GM12892 (cell line): ENCODE measurements around the gene DTNB.

ENCODE experiments used
- DNase-seq: peaks from one replicate; pipeline ENCODE4 v3.0.0; 2011; ENCODE audit not compliant: insufficient read length
- FAIRE-seq: peaks from 2 replicates; lab custom pipeline; 2011; peaks lifted over from hg19 to GRCh38; lab: Jason Lieb, UNC
- POLR2A ChIP-seq: IDR thresholded peaks from 2 replicates; pipeline ENCODE4 v1.6.1; 2011; ENCODE audit warnings: low read depth, low read length, control low read depth
- POLR2AphosphoS5 ChIP-seq: IDR thresholded peaks from 2 replicates; pipeline ENCODE4 v1.6.1; 2011; ENCODE audit warnings: low read depth, low read length, control low read depth
- TAF1 ChIP-seq: IDR thresholded peaks from 2 replicates; pipeline ENCODE4 v1.6.1; 2011; ENCODE audit warnings: low read depth, mild to moderate bottlenecking, control low read depth, low read length, borderline replicate concordance

The DTNB gene

GRCh38 chr2:25328152-25329085 is 345.0 kb downstream of the DTNB start:
- TF ChIP-seq POLR2A (no peak), TAF1 (no peak), POLR2AphosphoS5 (no peak)
- DNase-seq (no peak), FAIRE-seq (no peak)
